ENCODE data around the gene BRD1.

DNA sequence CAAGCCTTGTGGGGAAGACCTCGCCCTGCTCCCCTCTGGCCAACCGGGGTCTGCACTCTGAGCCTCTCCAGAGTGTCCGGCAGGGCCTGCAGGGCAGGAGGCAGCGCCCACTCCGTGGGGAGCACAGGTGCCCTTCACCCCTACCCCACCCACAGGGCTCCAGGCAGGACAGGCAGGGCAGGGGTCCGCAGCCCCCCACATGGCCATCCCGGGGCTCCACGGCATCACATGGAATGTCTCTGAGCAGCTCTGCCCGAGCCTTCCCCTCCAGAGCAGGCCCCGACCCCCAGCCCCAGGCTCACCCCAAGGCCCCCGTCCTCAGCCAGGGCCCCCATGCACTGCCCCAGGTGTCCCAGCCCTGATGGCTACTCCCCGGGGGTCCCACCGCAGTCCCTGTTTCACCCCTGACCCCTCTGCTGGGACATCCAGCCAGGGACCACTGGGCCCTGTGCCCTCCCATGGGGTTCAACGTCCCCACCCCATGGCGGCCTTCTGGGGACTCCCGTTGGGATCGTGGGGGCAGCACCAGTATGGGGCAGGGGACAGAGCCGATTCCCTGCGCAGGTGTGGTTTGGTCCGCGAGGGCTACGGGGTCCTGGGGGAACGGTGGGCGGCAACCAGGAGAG is 77.7 kb downstream of the BRD1 start:
- no peak for TF ChIP-seq POLR2AphosphoS5 (IDR thresholded peaks at IDR 0.05; ENCODE audit: insufficient read depth in 1 of 2, low read depth in 1 of 2)
- TF ChIP-seq, protein P1, sequence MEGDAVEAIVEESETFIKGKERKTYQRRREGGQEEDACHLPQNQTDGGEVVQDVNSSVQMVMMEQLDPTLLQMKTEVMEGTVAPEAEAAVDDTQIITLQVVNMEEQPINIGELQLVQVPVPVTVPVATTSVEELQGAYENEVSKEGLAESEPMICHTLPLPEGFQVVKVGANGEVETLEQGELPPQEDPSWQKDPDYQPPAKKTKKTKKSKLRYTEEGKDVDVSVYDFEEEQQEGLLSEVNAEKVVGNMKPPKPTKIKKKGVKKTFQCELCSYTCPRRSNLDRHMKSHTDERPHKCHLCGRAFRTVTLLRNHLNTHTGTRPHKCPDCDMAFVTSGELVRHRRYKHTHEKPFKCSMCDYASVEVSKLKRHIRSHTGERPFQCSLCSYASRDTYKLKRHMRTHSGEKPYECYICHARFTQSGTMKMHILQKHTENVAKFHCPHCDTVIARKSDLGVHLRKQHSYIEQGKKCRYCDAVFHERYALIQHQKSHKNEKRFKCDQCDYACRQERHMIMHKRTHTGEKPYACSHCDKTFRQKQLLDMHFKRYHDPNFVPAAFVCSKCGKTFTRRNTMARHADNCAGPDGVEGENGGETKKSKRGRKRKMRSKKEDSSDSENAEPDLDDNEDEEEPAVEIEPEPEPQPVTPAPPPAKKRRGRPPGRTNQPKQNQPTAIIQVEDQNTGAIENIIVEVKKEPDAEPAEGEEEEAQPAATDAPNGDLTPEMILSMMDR (IDR thresholded peaks at IDR 0.05), result no peak
